GM12864 (cell line): ENCODE data around the gene GLIS2.

Experiments used
- DNase-seq: peaks from one replicate; pipeline ENCODE4 v3.0.0-alpha.2; 2011; ENCODE audit warnings: low read depth
- H3K4me3 ChIP-seq: 2 replicates; pipeline ENCODE4 v1.5.1; 2011; ENCODE audit warnings: mild to moderate bottlenecking, low read depth, low read length, control low read depth
- CTCF ChIP-seq: IDR thresholded peaks from 2 replicates; pipeline ENCODE4 v1.5.1; 2011; ENCODE audit warnings: low read depth, mild to moderate bottlenecking, moderate library complexity, low read length, control low read depth, inconsistent platforms; ENCODE audit errors: missing control alignments

Gene GLIS2

GRCh38 chr16:4361033-4361943 is 45.4 kb downstream of the GLIS2 start:
- DNase-seq = no peak
- TF ChIP-seq CTCF = no peak
- H3K4me3 ChIP-seq = no peak overlapping the region

- no peak overlapping the region for H3K4me3 ChIP-seq
- no peak for TF ChIP-seq CTCF
- no peak for DNase-seq
Observed at GRCh38 chr16:4361944-4362311, 46.1 kb downstream of the GLIS2 start.

- H3K4me3 ChIP-seq = no peak overlapping the region
- no peak for TF ChIP-seq CTCF
- DNase-seq = no peak
Observed at GRCh38 chr16:4362476-4363135, 46.7 kb downstream of the GLIS2 start.

GRCh38 chr16:4364196-4365013 is 48.5 kb downstream of the GLIS2 start:
- no peak overlapping the region for H3K4me3 ChIP-seq
- no peak for DNase-seq
- TF ChIP-seq CTCF = no peak

- H3K4me3 ChIP-seq = no peak overlapping the region
- DNase-seq = peak; percentile 24
- TF ChIP-seq CTCF = no peak
Observed at GRCh38 chr16:4365014-4365406, 49.1 kb downstream of the GLIS2 start.

- TF ChIP-seq CTCF = no peak
- DNase-seq = no peak
Observed at GRCh38 chr16:4365615-4366014, 49.7 kb downstream of the GLIS2 start.

More at GRCh38 chr16:4365615-4366014, 49.7 kb downstream of the GLIS2 start:
- H3K4me3 ChIP-seq = no peak overlapping the region
